Caco-2 (cell line): ENCODE data around the gene CCDC54. TPM values are rescaled to one million over a fixed set of nuclear protein-coding genes. Genes with fewer than 3 reads are reported as not detected.

Experiments used
- BruUV-seq: library from RNA; stranded (reverse); fragments of 400-500 nt; replicated peaks from 2 replicates; lab custom pipeline; 2021; lab: Mats Ljungman, UMichigan
- CTCF ChIA-PET: fragments of 300-600 bp; sonication (Branson Sonifier 250); formaldehyde crosslinking; loops from one replicate; lab custom pipeline; 2022; ENCODE audit warnings: antibody characterized with exemption; lab: Charles Lee
- POLR2A ChIA-PET: fragments of 300-600 bp; sonication (Branson Sonifier 250); formaldehyde crosslinking; loops from one replicate; lab custom pipeline; 2022; ENCODE audit warnings: antibody characterized with exemption; lab: Charles Lee
- DNase-seq, 2 experiments: peaks; one replicate each; pipeline versions ENCODE4 v3.0.0 to v3.0.0-alpha.2; 2020 to 2022
- H3K27me3 ChIP-seq: replicated peaks from 2 replicates; pipeline ENCODE4 v1.6.0; 2011; ENCODE audit warnings: low read length; ENCODE audit not compliant: control insufficient read depth, insufficient read depth
- H3K36me3 ChIP-seq: 2 replicates; pipeline ENCODE4 v1.5.1; 2011; ENCODE audit warnings: low read length; ENCODE audit not compliant: control insufficient read depth, insufficient read depth
- H3K4me1 ChIP-seq: fragments of 250-450 bp; sonication (Bioruptor Pico); 2 replicates; pipeline ENCODE4 v1.5.1; 2020; ENCODE audit warnings: mild to moderate bottlenecking
- H3K4me3 ChIP-seq: 2 replicates; pipeline ENCODE4 v1.5.1; 2011; ENCODE audit warnings: low read depth, mild to moderate bottlenecking, control low read depth, low read length
- H3K9me3 ChIP-seq: fragments of 250-450 bp; sonication (Bioruptor Pico); 2 replicates; pipeline ENCODE4 v1.5.1; 2020; ENCODE audit warnings: mild to moderate bottlenecking, moderate library complexity
- H3K27ac Mint-ChIP-seq: one replicate; pipeline ENCODE4 v1.8.0; 2022; ENCODE audit warnings: mixed read lengths; ENCODE audit not compliant: unreplicated experiment
- H3K27me3 Mint-ChIP-seq: one replicate; pipeline ENCODE4 v1.8.0; 2022; ENCODE audit warnings: mixed read lengths; ENCODE audit not compliant: insufficient read depth, unreplicated experiment
- H3K36me3 Mint-ChIP-seq: one replicate; pipeline ENCODE4 v1.8.0; 2022; ENCODE audit warnings: mild to moderate bottlenecking, mixed read lengths; ENCODE audit not compliant: insufficient read depth, unreplicated experiment
- H3K4me1 Mint-ChIP-seq: one replicate; pipeline ENCODE4 v1.8.0; 2022; ENCODE audit warnings: low read depth, mixed read lengths; ENCODE audit not compliant: unreplicated experiment
- H3K4me3 Mint-ChIP-seq: one replicate; pipeline ENCODE4 v1.8.0; 2022; ENCODE audit warnings: mild to moderate bottlenecking, moderate library complexity, mixed read lengths; ENCODE audit not compliant: unreplicated experiment
- H3K9me3 Mint-ChIP-seq: one replicate; pipeline ENCODE4 v1.8.0; 2022; ENCODE audit warnings: mixed read lengths; ENCODE audit not compliant: unreplicated experiment
- CTCF ChIP-seq, 2 experiments: fragments of 200-600 bp in 1 of 2; IDR thresholded peaks; 1 replicate in 1 of 2; 2 replicates in 1 of 2; pipeline versions ENCODE4 v1.5.1 to v1.8.0; 2011 to 2022; ENCODE audit warnings: antibody characterized with exemption in 1 of 2, control low read depth in 1 of 2, inconsistent platforms in 1 of 2, low read depth in 1 of 2, low read length in 1 of 2, mild to moderate bottlenecking in 1 of 2, moderate library complexity in 1 of 2; ENCODE audit not compliant: insufficient read depth in 1 of 2, severe bottlenecking in 1 of 2, unreplicated experiment in 1 of 2
- intact Hi-C: fragments of 100-400 bp; cut with micrococcal nuclease; formaldehyde crosslinking; loops from one replicate; pipeline ENCODE4 v1.10.0; 2022; ENCODE audit not compliant: unreplicated experiment
- total RNA-seq: library from RNA; stranded (reverse); gene quantifications from 2 replicates; pipeline ENCODE4 v1.2.3, GENCODE V29; 2022

The CCDC54 gene
- total RNA-seq, 1 experiment from 2014 or later, result not detected

GRCh38 chr3:107372506-107372905 lies 4.7 kb upstream of the CCDC54 start:
- no peaks in the 10 kb centered on the region for H3K9me3 Mint-ChIP-seq
- no peak for DNase-seq
- H3K27me3 ChIP-seq, result no peaks in the 10 kb centered on the region
- H3K4me3 Mint-ChIP-seq, result no peak overlapping the region
- no peaks in the 10 kb centered on the region for H3K4me1 Mint-ChIP-seq
- ChIA-PET POLR2A (no interaction called here), CTCF (no interaction called here)
- no peaks in the 10 kb centered on the region for H3K36me3 Mint-ChIP-seq
- intact Hi-C loops, result no loop called here
- no peak for TF ChIP-seq CTCF (IDR thresholded peaks at IDR 0.05; ENCODE audit: insufficient read depth in 1 of 2, low read depth in 1 of 2, low read length in 1 of 2, severe bottlenecking in 1 of 2, unreplicated experiment in 1 of 2)
- no peaks in the 10 kb centered on the region for H3K9me3 ChIP-seq
- no peak overlapping the region for H3K27ac Mint-ChIP-seq
- H3K27me3 Mint-ChIP-seq, result peaks cover 3% of the 10 kb centered on the region
- H3K4me1 ChIP-seq, result no peaks in the 10 kb centered on the region
- H3K4me3 ChIP-seq, result no peak overlapping the region
- H3K36me3 ChIP-seq, result no peaks in the 10 kb centered on the region
- no TSS peak for BruUV-seq

- no peak overlapping the region for H3K27ac Mint-ChIP-seq
Measured at GRCh38 chr3:107373896-107374295, 3.3 kb upstream of the CCDC54 start.

GRCh38 chr3:107375682-107376081 lies 1.6 kb upstream of the CCDC54 start:
- no TSS peak for BruUV-seq
- no peaks in the 10 kb centered on the region for H3K9me3 ChIP-seq
- ChIA-PET POLR2A (no interaction called here), CTCF (no interaction called here)
- no peaks in the 10 kb centered on the region for H3K27me3 ChIP-seq
- no peaks in the 10 kb centered on the region for H3K4me1 ChIP-seq
- intact Hi-C loops, result no loop called here
- Mint-ChIP-seq H3K4me3 (no peak overlapping the region), H3K36me3 (no peaks in the 10 kb centered on the region), H3K27ac (no peak overlapping the region), H3K27me3 (peaks cover 5% of the 10 kb centered on the region), H3K9me3 (no peaks in the 10 kb centered on the region), H3K4me1 (no peaks in the 10 kb centered on the region)
- DNase-seq, result no peak
- no peak overlapping the region for H3K4me3 ChIP-seq
- no peaks in the 10 kb centered on the region for H3K36me3 ChIP-seq
- TF ChIP-seq CTCF (IDR thresholded peaks at IDR 0.05; ENCODE audit: insufficient read depth in 1 of 2, low read depth in 1 of 2, low read length in 1 of 2, severe bottlenecking in 1 of 2, unreplicated experiment in 1 of 2), result no peak

More at GRCh38 chr3:107373896-107374295, 3.3 kb upstream of the CCDC54 start:
- ChIA-PET CTCF (no interaction called here), POLR2A (no interaction called here)
- H3K4me3 Mint-ChIP-seq, result no peak overlapping the region
- Histone ChIP-seq H3K4me3 (no peak overlapping the region), H3K4me1 (no peaks in the 10 kb centered on the region), H3K36me3 (no peaks in the 10 kb centered on the region), H3K27me3 (no peaks in the 10 kb centered on the region), H3K9me3 (no peaks in the 10 kb centered on the region)
- intact Hi-C loops, result no loop called here
- no peak for DNase-seq
- no peaks in the 10 kb centered on the region for H3K36me3 Mint-ChIP-seq
- H3K9me3 Mint-ChIP-seq, result no peaks in the 10 kb centered on the region
- BruUV-seq, result no TSS peak
- no peak for TF ChIP-seq CTCF (IDR thresholded peaks at IDR 0.05; ENCODE audit: insufficient read depth in 1 of 2, low read depth in 1 of 2, low read length in 1 of 2, severe bottlenecking in 1 of 2, unreplicated experiment in 1 of 2)
- peaks cover 3% of the 10 kb centered on the region for H3K27me3 Mint-ChIP-seq
- H3K4me1 Mint-ChIP-seq, result no peaks in the 10 kb centered on the region
